EH (cell line): Measurements from ENCODE around the gene PTCH2.
A peak's percentile ranks its signal among the peaks of the same experiment; 100 is the strongest.

Source experiments
- DNase-seq: peaks from one replicate; pipeline ENCODE4 v3.0.0-alpha.2; 2015; ENCODE audit warnings: low read depth

PTCH2 gene

GRCh38 chr1:44778705-44779576 is 64.1 kb downstream of the PTCH2 start:
- no peak for DNase-seq

- DNase-seq: no peak
Observed at GRCh38 chr1:44777969-44778635, 65.0 kb downstream of the PTCH2 start.

GRCh38 chr1:44777547-44777946 is 65.5 kb downstream of the PTCH2 start:
- no peak for DNase-seq

- DNase-seq: no peak
Observed at GRCh38 chr1:44776730-44777068, 66.4 kb downstream of the PTCH2 start.

GRCh38 chr1:44775930-44776729 is 66.9 kb downstream of the PTCH2 start:
- DNase-seq: peak; percentile 24

GRCh38 chr1:44775078-44775929 is 67.7 kb downstream of the PTCH2 start, which contains the start of gene RPS8:
Gene RPS8 (plus strand): TSS chr1:44775540. CDS start chr1:44775597, 57 bp downstream.
- DNase-seq: peak; percentile 94
